Skin epidermis (tissue), 12 donors: ENCODE measurements around the gene SDK2.
"Not testable (repeated sequence)": the region's sequence is repeated elsewhere in the genome, so short reads cannot be mapped to it uniquely, and the experiment has no call there.

Source experiments
- H3K27ac ChIP-seq, 21 experiments: fragments of 200-600 bp; sonication (generic) in 11 of 21; one replicate each; pipeline ENCODE4 v1.5.0; 2020; ENCODE audit warnings: mild to moderate bottlenecking in 3 of 21, inconsistent platforms in 2 of 21, moderate library complexity in 2 of 21
- H3K4me3 ChIP-seq, 7 experiments: fragments of 200-600 bp; sonication (generic) in 2 of 7; one replicate each; pipeline ENCODE4 v1.5.0; 2020; ENCODE audit warnings: inconsistent platforms in 2 of 7, mild to moderate bottlenecking in 2 of 7, moderate library complexity in 1 of 7

The SDK2 gene

DNA sequence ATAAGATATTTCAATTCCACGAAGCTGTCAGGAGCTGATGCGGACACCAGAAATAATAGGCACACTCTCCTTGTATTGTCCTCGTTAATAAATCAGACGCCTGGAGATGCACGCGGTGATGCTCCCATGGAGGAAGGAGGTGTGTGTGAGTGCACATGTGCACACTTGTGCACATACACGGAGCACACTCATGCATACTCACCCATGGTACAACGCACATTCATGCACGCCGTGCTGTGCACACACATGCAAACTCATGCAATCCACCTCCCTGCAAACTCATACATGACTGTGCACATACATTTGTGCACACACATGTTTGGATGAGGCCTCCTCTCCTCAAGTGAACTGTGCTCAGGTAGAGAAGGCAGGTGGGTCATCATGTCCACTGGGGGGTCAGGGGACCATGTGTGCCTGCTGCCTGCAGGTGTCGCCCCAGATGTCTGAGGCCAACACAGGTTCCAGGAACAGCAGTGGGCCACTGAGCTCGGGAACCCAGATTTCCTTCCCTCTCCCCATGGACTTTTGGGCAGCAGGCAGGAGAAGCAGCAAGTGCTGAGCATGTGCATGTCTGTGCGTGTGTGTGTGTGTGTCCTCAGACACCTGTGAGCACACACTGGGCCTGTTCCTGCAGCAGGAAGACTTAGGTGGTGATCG is 165.3 kb downstream of the SDK2 start:
- Histone ChIP-seq H3K4me3 (no peak overlapping the region), H3K27ac (no peak overlapping the region)

DNA sequence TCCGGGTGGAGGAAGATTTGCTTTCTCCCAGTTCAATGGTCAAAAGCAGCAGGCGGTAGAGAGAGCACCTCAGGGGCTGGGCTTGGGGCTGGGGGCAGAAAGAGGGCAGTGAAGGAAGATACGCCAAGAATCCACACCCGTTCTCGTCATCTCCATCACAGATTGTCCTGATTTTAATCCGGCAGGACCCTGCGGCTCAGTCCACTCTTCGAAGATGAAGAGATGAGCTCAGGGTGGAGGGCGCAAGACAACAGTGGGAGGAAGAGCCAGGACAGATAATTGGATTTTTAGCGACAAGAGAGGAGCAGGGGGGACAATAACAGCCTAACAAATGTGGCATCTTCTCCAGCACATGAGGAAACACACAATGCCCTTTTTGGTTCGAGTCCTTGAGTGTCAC is 165.9 kb downstream of the SDK2 start:
- no peak overlapping the region for H3K27ac ChIP-seq
- no peak overlapping the region for H3K4me3 ChIP-seq

DNA sequence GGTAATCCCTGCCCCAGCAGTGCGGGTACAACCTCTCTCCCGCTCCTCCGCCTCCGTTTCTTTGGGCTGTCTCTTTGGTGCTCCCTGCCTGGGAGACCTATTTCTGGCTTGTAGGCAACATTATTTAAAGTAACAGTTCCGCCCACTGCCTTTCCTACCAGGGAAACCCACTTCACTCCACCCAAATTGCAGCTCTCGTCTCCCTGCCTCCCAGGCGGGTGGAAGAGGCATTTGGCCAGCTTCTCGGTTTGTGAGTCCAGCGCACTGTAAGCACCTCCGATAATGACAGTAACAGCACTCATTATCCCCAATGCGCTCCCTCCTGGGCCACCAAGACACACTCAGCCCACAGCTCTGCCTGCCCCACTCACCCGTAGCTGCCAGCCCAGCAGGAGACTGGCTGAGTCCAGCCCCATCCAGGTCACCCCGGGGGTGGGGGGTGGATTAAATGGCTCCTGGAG is 167.3 kb downstream of the SDK2 start:
- no peak overlapping the region for H3K4me3 ChIP-seq
- no peak overlapping the region for H3K27ac ChIP-seq

DNA sequence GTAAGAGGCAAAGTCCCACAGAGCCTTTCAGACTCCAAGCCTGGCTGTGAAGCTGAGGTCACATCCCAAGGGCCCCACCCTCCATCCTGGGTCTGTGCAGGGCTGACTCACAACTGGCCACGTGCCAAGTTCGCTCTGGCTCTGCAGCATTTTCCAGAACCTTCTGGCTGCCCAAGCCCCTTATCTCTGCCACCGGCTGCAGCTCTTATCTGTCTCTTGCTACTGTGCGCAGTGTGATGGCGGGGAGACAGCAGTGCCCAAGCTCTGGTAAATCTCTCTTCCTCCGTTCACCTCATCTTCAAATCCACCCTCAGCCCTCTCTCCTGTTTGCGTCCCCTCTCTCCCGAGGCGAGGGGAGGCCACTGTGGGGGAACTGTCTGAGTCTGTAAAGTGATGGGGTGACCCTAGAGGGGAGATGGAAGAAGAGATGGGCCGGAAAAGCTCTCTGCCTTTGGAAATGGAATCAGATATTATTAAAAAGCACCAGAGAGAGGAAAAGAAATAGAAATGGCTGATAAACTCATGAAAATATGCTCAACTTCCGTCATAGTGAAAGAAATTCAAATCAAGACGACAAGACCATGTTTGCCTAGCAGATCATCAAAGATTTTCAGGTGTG is 169.8 kb downstream of the SDK2 start:
- Histone ChIP-seq H3K4me3 (no peak overlapping the region), H3K27ac (no peak overlapping the region)

DNA sequence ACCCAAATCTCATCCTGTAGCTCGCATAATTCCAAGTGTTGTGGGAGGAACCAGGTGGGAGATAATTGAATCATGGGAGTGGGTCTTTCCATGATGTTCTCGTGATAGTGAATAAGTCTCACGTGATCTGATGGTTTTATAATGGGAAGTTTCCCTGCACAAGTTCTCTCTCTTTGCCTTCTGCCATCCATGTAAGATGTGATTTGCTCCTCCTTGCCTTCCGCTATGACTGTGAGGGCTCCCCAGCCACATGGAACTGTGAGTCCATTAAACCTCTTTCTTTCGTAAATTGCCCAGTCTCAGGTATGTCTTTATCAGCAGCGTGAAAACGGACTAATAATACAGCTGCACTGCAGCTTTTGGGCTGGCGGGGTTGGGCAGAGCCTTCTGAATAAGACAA is 171.5 kb downstream of the SDK2 start:
- not testable (repeated sequence) for H3K27ac ChIP-seq

DNA sequence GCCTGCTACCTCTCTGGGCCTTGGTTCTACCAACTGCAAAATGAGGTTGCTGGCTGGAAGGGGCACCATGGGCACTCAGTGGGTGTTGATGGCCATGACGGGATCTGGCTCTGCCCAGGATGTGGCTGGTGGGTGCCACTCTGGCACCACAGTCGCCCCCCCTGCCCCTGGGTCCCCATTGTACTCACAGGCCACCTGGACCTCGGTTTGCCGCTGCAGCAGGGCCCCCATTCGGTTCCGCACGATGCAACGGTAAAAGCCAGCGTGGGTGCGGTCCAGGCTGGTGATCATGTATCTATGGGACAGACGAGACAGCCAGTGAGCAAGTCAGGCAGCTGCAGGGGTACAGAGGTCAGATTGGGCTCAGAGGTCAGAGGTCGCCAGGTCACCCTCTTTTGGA is 172.3 kb downstream of the SDK2 start:
- Histone ChIP-seq H3K4me3 (no peak overlapping the region), H3K27ac (no peak overlapping the region)

More for the DNA sequence above, 171.5 kb downstream of the SDK2 start:
- H3K4me3 ChIP-seq, result not testable (repeated sequence)

DNA sequence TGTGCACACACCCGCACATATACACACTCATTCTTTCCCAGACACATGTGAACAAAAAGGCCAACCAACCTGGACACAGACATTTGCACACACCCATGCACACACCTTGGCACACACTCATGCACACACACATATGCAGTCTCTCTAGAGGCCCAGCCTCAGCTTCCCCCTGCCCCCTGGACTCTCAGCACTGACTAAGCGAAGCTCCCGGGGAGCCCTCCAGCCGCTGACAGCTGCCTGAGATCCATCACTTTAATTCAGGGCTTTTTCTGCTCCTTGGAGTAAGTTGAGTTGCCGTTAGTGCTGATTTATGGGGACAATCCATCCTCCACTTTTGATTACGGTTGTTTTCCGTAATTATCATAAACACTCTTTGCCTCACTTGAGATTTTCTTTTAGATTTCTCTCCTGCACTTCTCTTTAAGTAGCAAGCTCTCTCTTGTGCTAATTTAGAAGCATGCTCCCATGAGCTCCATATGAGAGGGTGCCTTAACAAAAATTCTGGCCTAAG is 173.9 kb downstream of the SDK2 start:
- Histone ChIP-seq H3K4me3 (no peak overlapping the region), H3K27ac (no peak overlapping the region)

DNA sequence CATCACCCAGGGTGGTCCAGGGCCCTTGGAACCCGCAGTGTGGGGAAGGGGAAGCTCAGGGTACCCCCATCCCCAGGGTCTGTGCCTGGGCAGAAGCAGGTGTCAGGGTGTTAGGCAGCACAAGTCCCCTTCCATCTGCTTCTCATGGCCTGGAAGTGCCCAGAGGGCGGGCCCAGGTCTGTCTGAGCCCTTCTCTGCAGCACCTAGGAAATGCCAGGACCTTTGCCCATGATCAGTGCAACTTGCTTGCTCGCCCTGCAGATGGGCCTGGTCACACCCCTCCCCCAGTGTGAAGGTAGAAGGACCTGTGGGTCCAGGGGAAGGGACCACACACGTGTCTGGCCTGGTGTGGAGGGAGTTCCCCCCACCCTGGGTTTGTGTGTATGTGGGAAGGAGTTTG is 174.9 kb downstream of the SDK2 start:
- no peak overlapping the region for H3K4me3 ChIP-seq
- no peak overlapping the region for H3K27ac ChIP-seq

DNA sequence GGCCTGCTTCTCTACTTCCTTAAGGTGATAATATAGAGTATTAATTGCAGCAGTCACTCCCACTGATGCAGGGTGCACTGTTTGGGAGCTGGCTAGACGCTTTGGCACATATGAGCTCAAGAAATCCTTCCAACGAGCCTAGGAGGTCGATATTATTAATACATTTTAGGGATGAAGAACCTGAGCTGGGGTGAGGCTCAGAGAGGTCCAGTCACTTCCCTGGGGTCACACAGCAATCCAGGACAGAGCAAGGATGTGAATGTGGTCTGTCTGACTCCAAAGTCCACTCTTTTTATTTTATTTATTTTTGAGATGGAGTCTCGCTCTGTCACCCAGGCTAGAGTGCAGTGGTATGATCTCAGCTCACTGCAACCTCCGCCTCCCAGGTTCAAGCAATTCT is 176.0 kb downstream of the SDK2 start:
- no peak overlapping the region for H3K4me3 ChIP-seq
- no peak overlapping the region for H3K27ac ChIP-seq

DNA sequence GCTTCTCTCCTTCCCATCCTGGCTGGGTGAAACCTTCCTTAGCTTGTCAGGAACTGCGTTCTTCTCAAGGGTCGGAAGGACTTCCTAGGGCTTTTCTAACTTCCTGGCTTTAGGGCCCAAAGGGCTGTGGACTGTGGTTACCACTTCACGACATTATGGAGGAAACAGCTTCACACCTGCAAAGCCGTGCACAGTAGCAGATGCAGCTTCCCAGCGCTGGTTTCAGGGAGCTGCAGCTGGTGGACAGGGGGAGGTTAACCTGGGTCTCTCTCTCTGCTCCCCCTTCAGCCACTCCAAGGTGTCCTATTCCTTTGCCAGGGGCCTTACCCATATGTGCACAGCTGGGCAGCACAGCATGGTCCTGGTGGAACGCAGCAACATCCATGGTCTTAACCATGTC is 176.6 kb downstream of the SDK2 start:
- Histone ChIP-seq H3K4me3 (no peak overlapping the region), H3K27ac (no peak overlapping the region)

DNA sequence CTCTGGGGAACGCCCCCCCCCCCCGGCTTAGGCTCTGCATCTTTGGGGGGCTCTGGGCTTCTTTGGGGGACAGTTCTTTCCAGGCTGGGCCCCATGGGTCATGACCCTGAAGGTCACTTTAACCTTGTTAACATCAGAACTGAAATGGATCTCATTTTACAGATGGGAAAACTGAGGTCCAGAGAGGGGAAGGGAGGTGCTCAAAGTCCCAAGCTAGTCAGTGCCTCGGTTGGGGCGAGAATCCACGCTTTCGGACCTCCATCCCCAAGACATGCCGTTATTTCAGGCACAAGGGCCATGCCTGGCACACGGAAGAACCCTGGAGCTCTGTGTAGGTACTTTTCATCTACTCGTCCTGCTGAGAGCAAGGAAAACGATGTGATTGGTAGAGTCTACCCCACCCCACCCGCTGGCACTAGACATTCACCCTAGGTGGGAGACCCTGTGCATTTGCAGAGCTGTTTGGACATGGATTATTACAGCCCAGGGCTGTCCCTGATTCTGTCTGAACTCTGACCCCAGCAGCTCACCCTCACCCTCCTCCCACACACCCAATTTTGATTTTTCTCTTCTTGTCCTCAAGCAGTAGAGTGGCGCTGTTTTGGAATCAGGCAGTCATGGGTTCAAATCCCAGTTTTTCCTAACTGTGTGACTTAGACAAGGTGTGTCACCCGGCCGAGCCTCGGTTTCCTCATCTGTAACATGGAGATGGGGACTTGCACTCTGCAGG is 177.4 kb downstream of the SDK2 start:
- Histone ChIP-seq H3K4me3 (no peak overlapping the region), H3K27ac (no peak overlapping the region)

DNA sequence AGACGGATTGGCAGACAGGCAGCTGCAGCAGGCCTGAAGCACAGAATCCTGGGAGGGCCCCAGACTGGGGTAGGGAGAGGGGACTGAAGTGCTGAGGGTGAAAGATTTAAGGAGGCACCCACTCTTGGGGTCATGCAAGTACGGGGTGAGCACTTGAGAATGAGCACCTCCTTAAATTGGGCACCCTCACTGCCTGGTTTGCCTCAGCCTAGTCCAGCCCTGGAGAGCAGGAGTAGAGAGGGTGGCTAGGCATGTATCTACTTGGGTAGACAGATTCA is 178.4 kb downstream of the SDK2 start:
- Histone ChIP-seq H3K4me3 (no peak overlapping the region), H3K27ac (no peak overlapping the region)

DNA sequence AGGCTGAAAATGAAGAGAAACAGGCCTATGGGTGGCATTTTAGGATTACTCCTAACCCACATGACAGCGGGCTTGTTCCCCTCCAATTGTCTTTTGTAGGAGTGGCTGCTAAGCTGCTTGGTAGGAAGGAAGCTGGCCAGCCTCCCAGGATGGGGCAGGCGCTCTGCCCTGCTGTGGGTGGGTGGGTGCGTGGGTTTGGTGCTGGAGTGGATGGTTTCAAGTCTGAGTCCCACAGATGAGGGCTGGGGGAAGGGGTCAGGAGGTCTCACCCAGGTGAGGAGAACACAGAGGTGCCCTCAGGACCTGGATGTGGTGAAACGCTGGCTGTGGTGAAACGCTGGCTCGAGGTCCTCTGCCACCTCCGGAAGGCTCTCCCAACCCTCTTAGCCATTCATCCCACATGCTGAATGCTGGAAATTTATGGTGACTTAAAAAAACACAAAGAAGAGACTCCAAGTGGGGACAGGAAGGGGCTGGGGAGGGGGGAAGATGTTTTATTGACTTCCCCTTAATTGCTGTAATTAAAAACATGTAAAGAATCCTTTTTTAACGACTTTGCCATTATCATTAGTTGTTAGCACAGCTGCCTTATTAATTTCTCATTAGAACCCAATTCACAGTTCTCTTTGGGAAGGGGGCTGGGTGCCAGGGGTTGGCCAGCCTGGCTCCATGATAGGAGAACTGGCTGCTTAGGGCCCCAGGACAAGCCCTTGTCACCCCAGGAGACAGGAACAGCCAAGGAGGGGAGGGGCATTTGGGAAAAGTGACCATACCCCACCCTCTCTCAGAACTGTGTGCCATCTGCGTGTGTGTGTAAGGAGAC is 178.9 kb downstream of the SDK2 start:
- H3K4me3 ChIP-seq, result no peak overlapping the region
- no peak overlapping the region for H3K27ac ChIP-seq

DNA sequence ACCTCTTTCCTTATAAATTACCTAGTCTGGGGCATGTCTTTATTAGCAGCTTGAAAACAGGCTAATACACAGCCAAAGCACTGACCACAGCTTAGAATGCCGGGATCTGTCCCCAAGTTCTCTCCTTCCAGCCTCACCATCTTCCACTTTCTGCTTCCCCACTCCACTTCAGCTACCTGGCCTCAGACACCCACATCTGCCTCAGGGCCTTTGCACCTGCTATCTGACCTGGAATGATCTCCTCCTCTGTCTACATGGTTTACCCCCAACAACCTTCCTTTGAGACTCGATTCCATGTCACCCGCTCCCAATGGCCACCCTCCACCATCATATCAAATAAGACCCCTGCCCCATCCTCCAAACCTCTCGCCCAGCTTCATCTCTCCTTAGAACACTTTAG is 179.8 kb downstream of the SDK2 start:
- H3K27ac ChIP-seq, result no peak overlapping the region

DNA sequence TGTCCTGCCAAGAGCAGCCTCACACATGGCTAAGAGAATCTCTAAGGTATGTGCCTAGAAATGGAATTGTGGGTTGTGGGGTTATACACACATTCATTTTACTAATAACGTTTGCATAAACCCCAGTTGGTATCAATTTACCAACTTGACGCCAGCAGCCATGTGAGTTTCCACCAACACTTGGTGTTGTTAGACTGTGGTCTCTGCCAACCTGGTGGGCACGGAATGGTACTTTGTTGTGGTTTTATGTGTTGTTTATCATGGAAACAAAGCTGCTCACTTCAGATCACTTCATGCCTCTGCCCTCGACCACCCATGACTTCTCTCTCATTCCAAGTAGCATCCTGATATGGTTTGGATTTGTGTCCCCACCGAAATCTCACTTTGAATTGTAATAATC is 180.4 kb downstream of the SDK2 start:
- no peak overlapping the region for H3K4me3 ChIP-seq
- no peak overlapping the region for H3K27ac ChIP-seq

More for the DNA sequence above, 179.8 kb downstream of the SDK2 start:
- no peak overlapping the region for H3K4me3 ChIP-seq

DNA sequence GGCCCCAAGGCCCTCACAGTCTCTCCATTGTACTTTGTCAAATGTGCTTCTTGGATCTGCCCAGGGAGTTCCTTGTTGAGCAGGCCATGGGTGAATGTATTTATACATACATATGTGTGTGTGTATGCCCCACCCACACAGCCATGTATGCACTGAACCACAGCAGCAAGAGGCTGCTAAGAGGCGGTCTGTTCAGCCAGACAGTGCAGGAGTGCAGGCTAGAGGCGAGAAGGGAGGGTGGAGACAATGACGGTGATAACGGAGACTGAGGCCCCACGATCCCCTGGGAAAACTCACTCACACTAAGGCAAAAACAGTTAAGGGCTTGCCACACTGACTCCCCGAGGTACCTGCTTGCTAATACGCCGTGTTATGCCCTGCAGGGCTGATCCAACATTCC is 181.4 kb downstream of the SDK2 start:
- no peak overlapping the region for H3K27ac ChIP-seq
- no peak overlapping the region for H3K4me3 ChIP-seq

DNA sequence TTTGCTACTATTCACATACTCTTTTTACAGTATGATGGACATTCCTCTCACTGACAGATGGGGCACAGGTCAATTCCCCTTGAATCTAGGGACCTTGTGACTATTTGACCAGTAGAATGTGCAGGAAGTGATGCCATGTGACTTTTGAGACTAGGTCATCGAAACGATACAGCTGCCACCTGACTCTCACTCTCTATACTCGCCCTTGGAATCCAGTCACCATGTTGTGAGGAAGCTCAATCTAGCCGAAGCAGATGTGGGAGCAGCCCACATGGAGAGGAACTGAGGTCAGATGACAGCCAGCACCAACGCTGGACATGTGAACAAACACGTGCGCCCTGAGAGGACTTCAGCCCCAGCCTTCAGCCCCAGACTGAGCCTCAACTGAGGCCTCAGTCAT is 184.3 kb downstream of the SDK2 start:
- no peak overlapping the region for H3K4me3 ChIP-seq
- no peak overlapping the region for H3K27ac ChIP-seq

DNA sequence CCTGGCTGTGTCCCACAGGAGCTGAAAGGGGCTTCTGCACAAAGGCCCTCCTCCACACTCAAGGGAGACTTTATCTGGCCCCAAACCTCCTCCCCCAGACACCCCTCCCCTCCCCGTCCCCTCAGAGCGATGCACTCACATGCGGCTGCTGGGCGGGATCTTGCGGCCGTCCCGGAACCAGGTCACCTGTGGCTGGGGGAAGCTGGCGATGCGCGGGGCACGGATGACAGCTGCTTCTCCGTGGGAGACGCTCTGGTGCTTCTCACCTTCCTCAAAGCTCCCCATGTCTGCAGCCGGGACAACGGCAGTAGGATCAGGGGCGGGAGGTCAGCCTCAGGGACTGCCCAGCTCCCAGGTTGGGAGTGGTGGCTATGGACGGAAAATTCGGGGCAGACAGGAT is 188.5 kb downstream of the SDK2 start:
- no peak overlapping the region for H3K4me3 ChIP-seq
- H3K27ac ChIP-seq, result no peak overlapping the region

DNA sequence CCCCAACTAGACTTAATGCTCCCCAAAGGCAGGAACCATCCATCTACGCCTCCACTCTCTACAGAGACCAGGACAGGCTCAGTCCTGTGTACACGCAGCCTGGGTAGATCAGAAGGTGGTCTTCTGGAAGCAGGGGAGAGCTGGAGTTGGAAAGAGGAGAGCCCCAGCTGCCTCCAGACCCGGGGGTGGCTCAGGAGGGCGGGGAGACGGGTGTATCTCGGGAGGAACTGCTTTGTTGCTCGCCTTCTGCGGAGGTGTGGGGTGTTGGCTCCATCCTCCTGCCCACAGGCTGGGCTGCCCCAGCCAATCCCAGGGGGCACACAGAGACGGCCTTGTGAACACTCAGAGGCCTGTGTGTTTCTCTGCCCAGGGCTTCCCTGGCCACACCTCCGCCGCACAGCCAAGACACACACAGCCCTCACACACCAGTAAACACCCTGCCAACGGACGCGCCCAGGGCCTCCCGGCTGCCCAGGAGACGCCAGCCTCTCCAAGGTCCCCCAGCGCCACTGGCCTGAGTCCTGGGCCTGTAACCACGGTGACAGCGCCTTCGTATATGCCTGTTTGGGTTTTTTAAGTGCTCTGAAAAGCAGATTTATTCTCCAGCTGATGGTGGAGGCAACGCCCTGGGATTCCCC is 189.1 kb downstream of the SDK2 start:
- Histone ChIP-seq H3K4me3 (no peak overlapping the region), H3K27ac (no peak overlapping the region)

DNA sequence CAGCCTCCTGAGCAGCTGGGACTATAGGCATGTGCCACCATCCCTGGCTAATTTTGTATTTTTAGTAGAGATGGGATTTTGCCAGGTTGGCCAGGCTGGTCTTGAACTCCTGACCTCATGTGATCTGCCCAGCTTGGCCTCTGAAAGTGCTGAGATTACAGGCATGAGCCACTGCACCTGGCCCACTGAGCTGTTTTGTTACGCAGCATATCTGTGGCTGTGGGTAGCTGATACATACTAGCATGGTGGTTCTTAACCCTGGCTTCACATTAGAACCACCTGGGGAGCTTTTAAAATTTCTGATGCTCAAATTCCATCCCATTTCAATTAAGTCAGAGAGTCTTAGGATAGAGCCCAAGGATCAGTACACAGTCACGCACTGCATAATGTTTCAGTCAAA is 190.8 kb downstream of the SDK2 start:
- not testable (repeated sequence) for H3K27ac ChIP-seq, H3K4me3 ChIP-seq
